HG03135 (cell line): ENCODE data around the gene MADD.

ENCODE experiments used
- ATAC-seq: cut with Tn5 transposase; IDR thresholded peaks from one replicate; pipeline ENCODE4 v1.9.1; 2021; ENCODE audit warnings: mild to moderate bottlenecking, moderate library complexity; ENCODE audit not compliant: unreplicated experiment

Gene MADD

GRCh38 chr11:47378010-47378835, 108.3 kb downstream of the MADD start, which contains the start of gene SPI1:
Gene SPI1 (minus strand): TSS chr11:47378547. CDS start chr11:47378353, 194 bp downstream.
- ATAC-seq, result peak; percentile 77

GRCh38 chr11:47378836-47379170, 108.9 kb downstream of the MADD start:
- ATAC-seq, result peak; percentile 23

GRCh38 chr11:47379317-47379716, 109.4 kb downstream of the MADD start:
- ATAC-seq, result no peak
